Activated naive CD4-positive, alpha-beta T cell treated with anti-CD3 and anti-CD28 coated beads, Interleukin-2, amount 50 U/mL, for 72 hours (primary cell): ENCODE measurements around the gene AFF1. TPM values are rescaled to one million over a fixed set of nuclear protein-coding genes. Genes with fewer than 3 reads are reported as not detected.
"Not testable (repeated sequence)": the region's sequence is repeated elsewhere in the genome, so short reads cannot be mapped to it uniquely, and the experiment has no call there.

ENCODE experiments used
- ATAC-seq, 2 donors: fragments of 150-1000 bp; cut with Tn5 transposase; 2 replicates each; pipeline ENCODE4 v1.10.0; 2021; ENCODE audit warnings: mild to moderate bottlenecking in 2 of 2, moderate library complexity in 2 of 2
- DNase-seq, 2 donors: peaks; one replicate each; pipeline ENCODE4 v3.0.0; 2021 to 2022; ENCODE audit warnings: low spot score in 2 of 2
- H3K27ac Mint-ChIP-seq, 2 donors: one replicate each; pipeline ENCODE4 v1.8.0; 2022; ENCODE audit warnings: mild to moderate bottlenecking in 2 of 2, mixed read lengths in 2 of 2
- H3K36me3 Mint-ChIP-seq, 2 donors: one replicate each; pipeline ENCODE4 v1.8.0; 2022; ENCODE audit warnings: mixed read lengths in 2 of 2
- H3K9me3 Mint-ChIP-seq, 2 donors: one replicate each; pipeline ENCODE4 v1.8.0; 2022; ENCODE audit warnings: mixed read lengths in 2 of 2
- total RNA-seq, 2 donors: library from RNA; stranded (reverse); gene quantifications; one replicate each; pipeline ENCODE4 v1.2.3, GENCODE V29; 2022

AFF1 gene
- total RNA-seq, 2 donors from 2014 or later, result 41.5 to 71.7 TPM

GRCh38 chr4:86981789-86982188 is 47.0 kb downstream of the AFF1 start:
- peak overlapping the region; percentile 12 to 37 for H3K27ac Mint-ChIP-seq
- no peak for DNase-seq
- peaks cover 5 to 8% of the 10 kb centered on the region in 2 donors for H3K36me3 Mint-ChIP-seq
- no peaks in the 10 kb centered on the region for H3K9me3 Mint-ChIP-seq
- ATAC-seq, result peak; percentile 20

GRCh38 chr4:86985852-86986251 is 51.0 kb downstream of the AFF1 start:
- H3K9me3 Mint-ChIP-seq, H3K27ac Mint-ChIP-seq, ATAC-seq, DNase-seq: not testable (repeated sequence)
- H3K36me3 Mint-ChIP-seq, result peaks cover 11 to 23% of the 10 kb centered on the region in 2 donors

- not testable (repeated sequence) for H3K9me3 Mint-ChIP-seq, DNase-seq, ATAC-seq, H3K27ac Mint-ChIP-seq
- H3K36me3 Mint-ChIP-seq, result peaks cover 6 to 15% of the 10 kb centered on the region in 2 donors
Observed at GRCh38 chr4:86989658-86990057, 54.8 kb downstream of the AFF1 start.

- ATAC-seq (no peak), DNase-seq (no peak)
- Mint-ChIP-seq H3K36me3 (peaks cover 6 to 15% of the 10 kb centered on the region in 2 donors), H3K9me3 (no peaks in the 10 kb centered on the region), H3K27ac (no peak overlapping the region)
Observed at GRCh38 chr4:86990510-86990909, 55.7 kb downstream of the AFF1 start.

GRCh38 chr4:86991994-86992393 is 57.2 kb downstream of the AFF1 start:
- H3K9me3 Mint-ChIP-seq, result no peaks in the 10 kb centered on the region
- peaks cover 6 to 15% of the 10 kb centered on the region in 2 donors for H3K36me3 Mint-ChIP-seq
- no peak for ATAC-seq
- no peak for DNase-seq
- no peak overlapping the region for H3K27ac Mint-ChIP-seq

- H3K27ac Mint-ChIP-seq, result no peak overlapping the region
- DNase-seq, result no peak
- H3K36me3 Mint-ChIP-seq, result peaks cover 0 to 6% of the 10 kb centered on the region in 2 donors
- no peak for ATAC-seq
- H3K9me3 Mint-ChIP-seq, result no peaks in the 10 kb centered on the region
Observed at GRCh38 chr4:86993909-86994681, 59.3 kb downstream of the AFF1 start.

GRCh38 chr4:86994686-86995085 is 59.9 kb downstream of the AFF1 start:
- no peak for ATAC-seq
- H3K36me3 Mint-ChIP-seq, result no peaks in the 10 kb centered on the region
- DNase-seq, result no peak
- no peaks in the 10 kb centered on the region for H3K9me3 Mint-ChIP-seq
- H3K27ac Mint-ChIP-seq, result peak overlapping the region in 1 of 2 donors; percentile 4

- not testable (repeated sequence) for DNase-seq, H3K27ac Mint-ChIP-seq, H3K9me3 Mint-ChIP-seq, H3K36me3 Mint-ChIP-seq, ATAC-seq
Observed at GRCh38 chr4:86996510-86996909, 61.7 kb downstream of the AFF1 start.

GRCh38 chr4:86999136-86999643 is 64.4 kb downstream of the AFF1 start:
- ATAC-seq (no peak), DNase-seq (no peak)
- Mint-ChIP-seq H3K36me3 (no peaks in the 10 kb centered on the region), H3K9me3 (no peaks in the 10 kb centered on the region), H3K27ac (peak overlapping the region in 1 of 2 donors; percentile 27)

- H3K27ac Mint-ChIP-seq, result no peak overlapping the region
- no peaks in the 10 kb centered on the region for H3K9me3 Mint-ChIP-seq
- peaks cover 3 to 9% of the 10 kb centered on the region in 2 donors for H3K36me3 Mint-ChIP-seq
- ATAC-seq (no peak), DNase-seq (no peak)
Observed at GRCh38 chr4:87002682-87003043, 67.9 kb downstream of the AFF1 start.

GRCh38 chr4:87003266-87003665 is 68.5 kb downstream of the AFF1 start:
- H3K36me3 Mint-ChIP-seq, result peaks cover 8 to 15% of the 10 kb centered on the region in 2 donors
- ATAC-seq, result no peak

GRCh38 chr4:87005369-87005689 is 70.5 kb downstream of the AFF1 start:
- no peaks in the 10 kb centered on the region for H3K9me3 Mint-ChIP-seq
- H3K36me3 Mint-ChIP-seq, result peaks cover 14 to 16% of the 10 kb centered on the region in 2 donors
- peak overlapping the region; percentile 99 for H3K27ac Mint-ChIP-seq
- no peak for DNase-seq
- ATAC-seq, result no peak

More at GRCh38 chr4:87003266-87003665, 68.5 kb downstream of the AFF1 start:
- Mint-ChIP-seq H3K27ac (no peak overlapping the region), H3K9me3 (no peaks in the 10 kb centered on the region)
- no peak for DNase-seq

- ATAC-seq, result peak; percentile 50 to 53
- peaks cover 14 to 16% of the 10 kb centered on the region in 2 donors for H3K36me3 Mint-ChIP-seq
Observed at GRCh38 chr4:87005690-87006425, 71.0 kb downstream of the AFF1 start.

GRCh38 chr4:87006426-87006675 is 71.5 kb downstream of the AFF1 start:
- Mint-ChIP-seq H3K36me3 (peaks cover 14 to 16% of the 10 kb centered on the region in 2 donors), H3K27ac (peak overlapping the region; percentile 99), H3K9me3 (no peaks in the 10 kb centered on the region)
- ATAC-seq (no peak), DNase-seq (no peak)

More at GRCh38 chr4:87005690-87006425, 71.0 kb downstream of the AFF1 start:
- Mint-ChIP-seq H3K27ac (peak overlapping the region; percentile 99), H3K9me3 (no peaks in the 10 kb centered on the region)
- DNase-seq, result peak in 1 of 2 donors; percentile 49

GRCh38 chr4:87006676-87007527 is 72.1 kb downstream of the AFF1 start:
- no peaks in the 10 kb centered on the region for H3K9me3 Mint-ChIP-seq
- DNase-seq (peak; percentile 90 to 91), ATAC-seq (peak; percentile 79 to 85)
- peaks cover 14 to 16% of the 10 kb centered on the region in 2 donors for H3K36me3 Mint-ChIP-seq
- H3K27ac Mint-ChIP-seq, result peak overlapping the region; percentile 99

- H3K36me3 Mint-ChIP-seq, result peaks cover 14 to 16% of the 10 kb centered on the region in 2 donors
- DNase-seq, result peak in 1 of 2 donors; percentile 30
- no peak for ATAC-seq
Observed at GRCh38 chr4:87007528-87008446, 73.0 kb downstream of the AFF1 start.

More at GRCh38 chr4:87007528-87008446, 73.0 kb downstream of the AFF1 start:
- Mint-ChIP-seq H3K9me3 (no peaks in the 10 kb centered on the region), H3K27ac (peak overlapping the region; percentile 98 to 99)
